Gastrocnemius medialis (tissue), 4 donors: ENCODE results near the gene GGA2. TPM values are rescaled to one million over a fixed set of nuclear protein-coding genes. Genes with fewer than 3 reads are reported as not detected.
A peak's percentile ranks its signal among the peaks of the same experiment; 100 is the strongest.

Experiments
- ATAC-seq, 2 donors: fragments of 150-250 bp; one replicate each; pipeline ENCODE4 v1.9.1; 2016
- DNase-seq, 2 donors: peaks; one replicate each; pipeline ENCODE4 v3.0.0-alpha.2; 2019
- H3K27ac ChIP-seq, 4 donors: fragments of 200-600 bp; sonication (generic); 1 replicate in 1 of 4; 2 replicates in 3 of 4; pipeline ENCODE4 v1.5.1; 2016 to 2018; ENCODE audit warnings: mild to moderate bottlenecking in 2 of 4, moderate library complexity in 1 of 4
- H3K27me3 ChIP-seq, 3 donors: fragments of 200-600 bp; sonication (generic) in 2 of 3; 1 replicate in 1 of 3; 2 replicates in 2 of 3; pipeline versions ENCODE4 v1.5.1 to v1.6.0; 2016 to 2019; ENCODE audit warnings: mild to moderate bottlenecking in 1 of 3, moderate library complexity in 1 of 3
- H3K36me3 ChIP-seq, 2 donors: fragments of 200-600 bp; sonication (generic) in 1 of 2; one replicate each; pipeline ENCODE4 v1.5.1; 2017 to 2018
- H3K4me1 ChIP-seq, 2 donors: fragments of 200-600 bp; sonication (generic) in 1 of 2; one replicate each; pipeline ENCODE4 v1.5.1; 2016 to 2017; ENCODE audit warnings: mild to moderate bottlenecking in 2 of 2
- H3K4me3 ChIP-seq, 4 donors: fragments of 200-600 bp; sonication (generic) in 3 of 4; 1 replicate in 1 of 4; 2 replicates in 3 of 4; pipeline ENCODE4 v1.5.1; 2016 to 2019; ENCODE audit warnings: mild to moderate bottlenecking in 2 of 4
- H3K9me3 ChIP-seq, 3 donors: fragments of 200-600 bp; sonication (generic) in 2 of 3; 1 replicate in 1 of 3; 2 replicates in 2 of 3; pipeline ENCODE4 v1.5.1; 2016 to 2019
- POLR2A ChIP-seq, 2 donors: fragments of 450-650 bp; IDR thresholded peaks; one replicate each; pipeline ENCODE4 v1.6.1; 2017; ENCODE audit warnings: antibody characterized with exemption in 2 of 2, mild to moderate bottlenecking in 2 of 2, moderate library complexity in 2 of 2
- in situ Hi-C, 4 donors: fragments of 200-750 bp; cut with MboI; loops; one replicate each; pipeline versions ENCODE4 v1.15.0 to v1.8.0; 2017; ENCODE audit warnings: low sequenced_read_pairs in 4 of 4
- intact Hi-C: fragments of 100-400 bp; cut with DNase I; formaldehyde crosslinking; loops from one replicate; pipeline ENCODE4 v1.15.1; 2023; ENCODE audit warnings: low total_unique reads
- total RNA-seq, 4 donors: library from RNA; depleted of rRNA; stranded (reverse); fragments of >200 nt; gene quantifications; one replicate each; pipeline versions ENCODE4 v1.1.0 to v1.2.3, GENCODE V29; 2016
- TF ChIP-seq, protein P1 (sequence below), 5 experiments: fragments of 450-650 bp in 3 of 5; fragments of 200-600 bp in 2 of 5; sonication (generic) in 2 of 5; IDR thresholded peaks in 4 of 5; conservative IDR thresholded peaks in 1 of 5; 1 replicate in 4 of 5; 2 replicates in 1 of 5; pipeline ENCODE4 v1.5.1; 2016 to 2019; ENCODE audit warnings: antibody characterized with exemption in 5 of 5, mild to moderate bottlenecking in 3 of 5, moderate library complexity in 3 of 5

Gene GGA2
- total RNA-seq, 4 donors from 2014 or later, result 31.0 to 79.9 (median 48.8) TPM

DNA sequence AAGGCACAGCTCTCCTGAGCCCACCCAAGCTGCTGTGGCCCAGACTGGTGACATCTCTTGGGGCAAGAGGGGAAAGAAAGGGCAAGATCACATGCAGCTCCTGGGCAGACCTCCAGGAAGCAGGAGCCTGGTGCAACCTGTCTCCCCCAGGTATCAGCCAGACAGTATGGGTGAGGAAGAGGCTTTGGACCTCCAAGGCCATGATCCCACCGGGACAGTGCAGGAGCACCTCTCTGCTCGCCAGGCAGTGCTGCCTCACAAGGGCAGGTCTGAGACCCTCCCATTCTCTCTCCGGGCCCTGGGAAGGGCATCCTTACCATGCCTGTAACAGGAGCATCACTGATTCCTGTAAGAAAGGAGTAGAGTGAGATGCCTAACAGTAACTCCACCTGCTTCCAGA lies 31.7 kb downstream of the GGA2 start:
- intact Hi-C loops, result no loop called here
- Histone ChIP-seq H3K27me3 (no peaks in the 10 kb centered on the region), H3K9me3 (no peaks in the 10 kb centered on the region), H3K4me1 (no peaks in the 10 kb centered on the region), H3K27ac (no peak overlapping the region), H3K36me3 (peaks cover 2 to 99% of the 10 kb centered on the region in 2 donors), H3K4me3 (no peak overlapping the region)
- DNase-seq, result no peak
- ATAC-seq, result no peak
- TF ChIP-seq, protein P1, sequence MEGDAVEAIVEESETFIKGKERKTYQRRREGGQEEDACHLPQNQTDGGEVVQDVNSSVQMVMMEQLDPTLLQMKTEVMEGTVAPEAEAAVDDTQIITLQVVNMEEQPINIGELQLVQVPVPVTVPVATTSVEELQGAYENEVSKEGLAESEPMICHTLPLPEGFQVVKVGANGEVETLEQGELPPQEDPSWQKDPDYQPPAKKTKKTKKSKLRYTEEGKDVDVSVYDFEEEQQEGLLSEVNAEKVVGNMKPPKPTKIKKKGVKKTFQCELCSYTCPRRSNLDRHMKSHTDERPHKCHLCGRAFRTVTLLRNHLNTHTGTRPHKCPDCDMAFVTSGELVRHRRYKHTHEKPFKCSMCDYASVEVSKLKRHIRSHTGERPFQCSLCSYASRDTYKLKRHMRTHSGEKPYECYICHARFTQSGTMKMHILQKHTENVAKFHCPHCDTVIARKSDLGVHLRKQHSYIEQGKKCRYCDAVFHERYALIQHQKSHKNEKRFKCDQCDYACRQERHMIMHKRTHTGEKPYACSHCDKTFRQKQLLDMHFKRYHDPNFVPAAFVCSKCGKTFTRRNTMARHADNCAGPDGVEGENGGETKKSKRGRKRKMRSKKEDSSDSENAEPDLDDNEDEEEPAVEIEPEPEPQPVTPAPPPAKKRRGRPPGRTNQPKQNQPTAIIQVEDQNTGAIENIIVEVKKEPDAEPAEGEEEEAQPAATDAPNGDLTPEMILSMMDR (IDR thresholded peaks at IDR 0.05 in 4 of 5, conservative IDR thresholded peaks at IDR 0.05 in 1 of 5), result no peak
- TF ChIP-seq POLR2A (IDR thresholded peaks at IDR 0.05), result no peak
- in situ Hi-C loops, result no loop called here

- in situ Hi-C loops (no loop called here), intact Hi-C loops (no loop called here)
- Histone ChIP-seq H3K9me3 (no peaks in the 10 kb centered on the region), H3K27me3 (no peaks in the 10 kb centered on the region), H3K36me3 (peaks cover 2 to 79% of the 10 kb centered on the region in 2 donors), H3K4me3 (no peak overlapping the region), H3K4me1 (no peaks in the 10 kb centered on the region), H3K27ac (no peak overlapping the region)
- DNase-seq (no peak), ATAC-seq (no peak)
- TF ChIP-seq POLR2A (IDR thresholded peaks at IDR 0.05), result no peak
- TF ChIP-seq, protein P1 (IDR thresholded peaks at IDR 0.05 in 4 of 5, conservative IDR thresholded peaks at IDR 0.05 in 1 of 5), result no peak
Observed at GRCh38 chr16:23476289-23476688, 34.0 kb downstream of the GGA2 start.

DNA sequence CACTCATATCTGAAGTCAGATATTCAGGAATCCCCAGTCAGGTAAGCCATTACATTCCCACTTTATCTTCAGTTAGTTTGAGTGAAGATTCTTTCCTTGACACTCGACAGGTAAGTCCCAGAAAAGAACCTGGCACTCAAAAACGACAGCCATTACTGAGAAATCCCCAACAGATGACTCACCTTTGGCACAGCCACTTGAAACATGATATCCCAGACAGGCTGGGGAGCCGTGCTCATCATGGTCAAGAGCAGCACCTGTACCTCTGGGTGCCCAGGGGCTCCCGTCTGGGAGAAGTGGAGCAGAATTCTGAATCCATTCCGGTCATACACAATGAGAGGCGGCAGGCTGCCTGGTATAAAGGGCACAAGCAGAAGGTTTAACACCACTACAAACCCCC lies 40.5 kb downstream of the GGA2 start:
- in situ Hi-C loops, result no loop called here
- H3K36me3 ChIP-seq, result peaks cover 0 to 51% of the 10 kb centered on the region in 2 donors

GRCh38 chr16:23466162-23466885 lies 44.0 kb downstream of the GGA2 start:
- intact Hi-C loops, result no loop called here
- Histone ChIP-seq H3K36me3 (peaks cover 0 to 35% of the 10 kb centered on the region in 2 donors), H3K4me1 (peaks cover 10 to 14% of the 10 kb centered on the region in 2 donors), H3K27ac (peak overlapping the region in 2 of 4 donors; percentile 44 to 74), H3K4me3 (no peak overlapping the region), H3K9me3 (no peaks in the 10 kb centered on the region), H3K27me3 (no peaks in the 10 kb centered on the region)
- in situ Hi-C loops, result no loop called here
- DNase-seq (peak in 1 of 2 donors; percentile 22), ATAC-seq (peak in 1 of 2 donors; percentile 57)
- no peak for TF ChIP-seq POLR2A (IDR thresholded peaks at IDR 0.05)
- TF ChIP-seq, protein P1 (IDR thresholded peaks at IDR 0.05 in 4 of 5, conservative IDR thresholded peaks at IDR 0.05 in 1 of 5), result no peak

More for the DNA sequence above, 40.5 kb downstream of the GGA2 start:
- no peaks in the 10 kb centered on the region for H3K9me3 ChIP-seq
- H3K27me3 ChIP-seq, result no peaks in the 10 kb centered on the region
- peak; percentile 72 to 90 for ATAC-seq
- no peak overlapping the region for H3K4me3 ChIP-seq
- intact Hi-C loops, result no loop called here
- TF ChIP-seq, protein P1 (IDR thresholded peaks at IDR 0.05 in 4 of 5, conservative IDR thresholded peaks at IDR 0.05 in 1 of 5), result no peak
- no peak for TF ChIP-seq POLR2A (IDR thresholded peaks at IDR 0.05)
- peak; percentile 38 to 67 for DNase-seq
- peak overlapping the region in 2 of 4 donors; percentile 11 to 24 for H3K27ac ChIP-seq
- H3K4me1 ChIP-seq, result peaks cover 0 to 6% of the 10 kb centered on the region in 2 donors
